ENCODE measurements around the gene PPP2R5A.
A peak's percentile ranks its signal among the peaks of the same experiment; 100 is the strongest.

The PPP2R5A gene

DNA sequence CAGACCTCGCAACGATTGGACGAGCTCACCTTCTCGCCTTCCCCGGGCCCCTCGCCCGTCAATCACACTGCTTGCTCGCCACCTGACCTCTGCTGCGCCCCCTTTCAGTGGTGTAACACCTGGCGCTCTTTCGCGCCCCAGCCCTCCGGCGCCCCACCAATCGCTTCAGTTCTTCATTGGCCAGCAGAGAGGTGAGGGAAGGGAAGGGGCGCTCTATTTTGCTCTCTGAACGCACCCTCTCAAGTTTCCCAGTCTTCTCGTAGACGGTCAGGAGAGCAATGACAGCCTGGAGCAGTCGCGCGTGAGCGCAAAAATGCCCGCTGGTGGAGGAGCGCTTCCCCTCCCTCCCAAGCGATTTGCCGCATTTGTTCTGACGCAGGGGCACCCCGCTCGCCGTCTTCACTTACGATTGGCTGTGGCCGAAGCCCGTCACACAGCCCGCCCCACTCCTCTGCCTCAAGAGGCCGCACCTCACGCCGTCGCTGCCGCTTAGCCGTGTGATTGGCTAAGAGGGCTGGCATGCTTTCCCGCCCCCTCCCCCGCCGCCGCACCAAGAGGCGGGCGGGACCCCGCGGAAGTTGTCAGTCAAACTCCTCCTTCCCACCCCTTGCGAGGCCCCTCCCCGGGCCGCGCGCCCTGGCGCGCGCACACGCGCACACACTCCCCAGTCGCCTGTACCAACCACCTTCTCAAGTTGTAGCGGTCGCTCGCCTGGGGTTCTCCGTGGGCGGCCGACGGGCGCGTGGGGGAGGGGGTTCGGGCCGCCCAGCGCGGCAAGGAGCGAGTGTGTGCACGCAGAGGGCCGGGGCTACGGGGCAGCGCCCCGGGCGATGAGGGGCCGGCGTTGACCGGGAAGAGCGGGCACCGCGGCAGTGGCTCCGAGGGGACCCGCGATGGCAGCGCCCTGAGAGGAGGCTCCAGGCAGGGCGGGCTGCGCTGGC is at the start of gene PPP2R5A:
Gene PPP2R5A, plus strand, starts transcription at position 667 of the 941 bp plus-strand sequence. CDS start 701 bp downstream, outside the sequence.
- DNase-seq: peak; percentile 99

DNA sequence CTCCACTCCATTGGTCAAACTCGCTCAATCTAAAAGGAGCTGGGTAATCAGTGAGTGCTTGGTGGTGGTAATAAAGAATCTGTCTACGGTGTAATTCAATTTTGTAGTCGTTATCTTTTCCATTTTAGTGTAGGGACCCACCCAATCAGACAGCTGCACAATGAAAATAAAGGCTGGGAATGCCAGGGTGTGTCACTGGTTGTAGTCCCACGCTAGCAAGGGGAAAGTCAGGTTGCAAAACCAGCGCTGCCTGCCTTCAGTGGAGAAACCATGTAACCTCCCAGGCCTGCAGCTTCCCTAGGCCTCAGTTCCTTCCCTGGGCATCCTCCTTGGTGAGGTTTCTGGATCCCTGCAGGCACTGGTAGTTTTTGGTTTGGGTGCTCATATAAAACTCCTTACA is 49.4 kb upstream of the PPP2R5A start:
- DNase-seq: no peak

DNA sequence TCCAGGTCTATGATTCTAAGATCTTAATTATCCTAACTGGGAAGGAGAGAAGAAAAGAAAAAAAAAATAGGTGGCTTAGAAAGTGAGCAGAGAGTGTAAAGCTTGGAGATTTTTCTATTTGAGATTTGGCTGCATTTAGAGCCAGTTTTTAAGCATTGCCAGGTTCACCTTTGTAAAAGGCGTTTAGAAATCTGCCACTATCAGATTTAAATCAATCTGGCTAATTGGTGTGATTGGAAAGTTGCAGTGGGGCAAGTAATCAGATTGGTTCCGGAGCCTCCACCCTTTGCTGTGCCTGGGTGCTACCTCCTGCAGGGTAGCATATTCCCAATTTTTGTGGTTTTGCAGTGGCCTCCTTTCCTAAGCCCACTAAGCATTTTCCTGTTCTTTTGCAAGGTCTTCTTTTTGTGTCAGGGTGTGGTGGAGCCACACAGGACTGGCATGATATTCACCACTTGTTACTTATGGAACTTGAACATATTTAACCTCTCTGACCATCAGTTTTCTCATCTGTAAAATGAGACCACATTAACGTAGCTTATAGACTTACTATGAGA is 48.5 kb upstream of the PPP2R5A start:
- DNase-seq: no peak

DNA sequence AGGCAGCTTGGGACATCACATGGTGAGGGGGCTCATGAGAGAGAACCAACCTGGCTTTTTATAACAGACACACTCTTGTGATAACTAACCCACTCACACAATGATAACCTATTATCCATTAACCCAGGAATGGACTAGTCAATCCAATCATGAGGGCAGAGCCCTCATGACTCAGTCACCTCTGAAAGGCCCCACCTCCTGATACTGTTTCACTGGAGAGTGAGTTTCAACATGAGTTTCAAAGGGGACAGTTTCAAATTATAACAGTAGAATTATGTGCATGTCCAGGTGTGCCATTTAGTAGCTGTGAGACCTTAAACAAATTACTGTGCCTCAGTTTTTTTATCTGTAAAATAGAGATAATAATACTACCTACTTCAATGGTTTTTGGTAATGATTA is 47.6 kb upstream of the PPP2R5A start:
- DNase-seq: no peak

DNA sequence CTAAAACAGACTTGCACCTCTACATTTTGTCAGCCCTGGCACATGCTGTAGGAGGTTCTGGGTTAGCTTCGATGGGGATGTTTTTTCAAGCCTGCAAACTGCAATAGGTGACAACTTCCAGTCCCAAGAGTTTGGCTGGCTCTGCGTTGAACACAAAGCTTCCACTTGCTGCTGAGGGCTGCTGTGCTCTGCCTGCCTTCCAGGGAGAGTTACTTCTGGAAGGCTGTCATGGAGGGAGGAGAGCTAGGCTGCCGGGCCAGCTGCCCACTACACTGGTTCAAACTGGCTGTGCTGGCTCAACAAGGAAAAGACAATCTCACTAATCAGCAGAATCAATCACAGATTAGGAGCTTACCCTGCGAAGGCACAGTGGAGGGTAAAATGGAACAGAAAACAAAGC is 46.7 kb upstream of the PPP2R5A start:
- no peak for DNase-seq

DNA sequence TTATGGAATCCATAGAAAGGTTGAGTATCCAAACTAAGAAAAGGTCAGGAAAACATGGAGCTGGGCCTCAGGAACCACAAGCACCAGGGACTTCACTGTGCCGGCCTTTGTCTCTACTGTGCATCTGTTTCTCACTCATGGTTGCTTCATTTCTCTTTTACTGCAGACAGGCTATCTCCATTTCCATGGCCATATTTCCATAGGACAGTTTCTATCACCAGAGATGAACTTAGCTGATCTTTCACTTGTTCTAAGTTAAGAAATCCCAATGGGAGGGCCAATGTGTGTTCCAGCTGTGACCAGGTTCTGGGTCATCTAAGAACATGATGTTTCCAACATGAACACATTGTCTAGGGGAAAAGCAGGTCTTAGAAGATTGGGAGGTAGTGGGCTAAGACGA is 43.7 kb upstream of the PPP2R5A start:
- DNase-seq: no peak

DNA sequence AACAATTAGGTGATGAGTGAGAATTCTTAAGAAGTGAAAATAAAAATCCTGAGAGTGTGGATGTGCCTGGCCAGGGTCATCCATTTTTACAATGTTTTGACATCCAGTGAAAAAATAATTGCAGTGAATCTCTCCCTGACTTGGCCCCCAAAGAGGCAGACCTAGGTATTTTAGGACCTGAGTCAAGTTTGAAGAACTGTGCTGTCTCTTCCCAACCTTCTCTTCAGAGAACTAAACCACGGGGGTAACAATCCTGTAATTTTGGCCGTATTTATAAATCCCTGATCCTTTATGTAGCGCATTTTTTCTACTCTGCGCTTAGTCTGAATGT is 43.3 kb upstream of the PPP2R5A start:
- DNase-seq: no peak

DNA sequence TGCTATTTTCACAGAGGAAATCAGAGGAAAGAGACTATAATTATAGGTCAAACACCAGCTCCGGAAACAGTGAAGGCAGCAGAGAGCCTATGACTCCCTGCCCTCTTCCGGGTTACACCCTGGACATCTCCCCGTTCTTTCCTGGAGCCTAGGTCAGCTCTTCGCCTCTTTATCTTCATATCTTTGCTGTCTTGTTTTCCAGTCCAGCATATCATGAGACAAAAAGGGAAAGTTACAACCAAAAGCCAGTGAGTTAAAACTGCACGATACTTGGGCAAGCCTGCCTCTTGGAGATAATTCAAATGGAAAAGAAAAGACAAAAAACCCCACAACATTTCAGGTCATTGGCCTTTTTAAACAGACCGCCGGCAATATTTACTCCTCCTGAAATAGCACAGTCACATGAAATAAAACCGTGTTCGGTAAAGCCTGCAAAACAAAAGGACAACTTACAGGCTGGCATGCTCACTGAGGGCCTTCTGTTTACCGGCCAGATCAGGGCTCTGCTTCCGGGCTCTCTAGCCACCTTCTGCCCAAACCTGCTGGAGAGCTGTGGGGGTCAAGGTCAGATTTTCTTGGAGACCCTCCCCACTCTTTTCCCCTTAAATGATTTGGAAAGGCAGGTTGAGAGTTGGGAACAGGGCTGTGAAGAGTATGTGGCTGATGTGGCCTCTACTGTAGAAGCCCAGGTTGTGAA is 42.8 kb upstream of the PPP2R5A start:
- no peak for DNase-seq

DNA sequence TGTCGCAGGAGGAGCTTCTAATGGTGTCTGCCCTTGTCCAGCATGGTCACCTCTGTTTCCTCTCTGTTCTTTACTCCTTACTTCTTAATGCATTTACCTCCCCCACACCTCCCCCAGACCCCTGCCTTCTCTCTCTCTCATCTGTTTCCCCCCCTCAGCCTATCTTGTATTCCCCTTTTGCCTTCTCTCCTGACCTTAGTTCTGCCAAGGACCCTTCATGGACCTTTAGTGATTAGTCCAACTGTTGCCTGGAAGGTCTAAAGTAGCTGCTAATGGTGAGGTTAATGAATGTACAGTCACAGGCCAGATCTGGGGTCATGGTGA is 42.3 kb upstream of the PPP2R5A start:
- no peak for DNase-seq

DNA sequence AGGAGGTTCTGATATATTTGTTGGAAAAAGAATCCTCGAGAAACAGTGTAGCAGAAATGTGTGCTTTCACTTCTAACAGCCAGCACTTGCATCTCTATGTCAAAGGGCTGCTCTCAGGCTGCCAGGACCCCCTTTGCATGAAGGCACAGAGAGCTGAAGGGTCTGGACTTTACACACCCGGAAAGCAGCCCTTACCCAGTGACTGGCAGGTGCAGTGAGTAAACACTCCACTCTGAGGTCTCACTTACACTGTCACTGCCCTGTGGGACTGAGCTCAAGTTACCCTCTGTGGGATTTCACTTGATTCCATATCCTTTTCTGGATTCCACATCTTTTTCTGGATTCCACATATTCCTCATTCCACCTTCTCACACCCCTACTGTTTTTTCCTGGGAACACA is 40.8 kb upstream of the PPP2R5A start:
- DNase-seq: no peak

DNA sequence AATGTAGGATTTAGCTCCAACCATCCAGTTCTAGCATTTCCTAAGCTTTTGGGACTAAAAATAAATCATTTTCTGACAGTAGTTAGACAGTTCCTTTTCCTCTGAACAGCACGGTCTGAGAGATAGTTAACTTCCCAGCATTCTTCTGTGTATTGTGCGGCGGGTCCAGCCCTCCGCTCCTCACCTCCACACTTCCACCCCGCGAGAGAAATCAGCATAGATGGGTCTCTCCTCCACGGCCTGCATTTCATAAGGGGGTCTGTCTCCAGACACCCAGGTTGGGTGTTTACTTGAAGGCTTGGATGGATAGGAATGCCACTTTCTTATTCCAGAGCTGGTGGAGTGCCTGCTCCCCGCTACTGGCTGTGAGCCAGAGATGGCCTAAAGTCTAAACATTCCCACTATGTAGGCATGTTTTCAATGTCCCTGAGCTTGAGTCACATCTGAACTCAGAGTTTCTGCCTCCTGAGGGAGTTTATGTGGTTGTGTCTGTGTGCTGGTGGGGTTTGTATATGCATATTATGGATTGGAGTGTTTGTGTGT is 38.0 kb upstream of the PPP2R5A start:
- DNase-seq: no peak

DNA sequence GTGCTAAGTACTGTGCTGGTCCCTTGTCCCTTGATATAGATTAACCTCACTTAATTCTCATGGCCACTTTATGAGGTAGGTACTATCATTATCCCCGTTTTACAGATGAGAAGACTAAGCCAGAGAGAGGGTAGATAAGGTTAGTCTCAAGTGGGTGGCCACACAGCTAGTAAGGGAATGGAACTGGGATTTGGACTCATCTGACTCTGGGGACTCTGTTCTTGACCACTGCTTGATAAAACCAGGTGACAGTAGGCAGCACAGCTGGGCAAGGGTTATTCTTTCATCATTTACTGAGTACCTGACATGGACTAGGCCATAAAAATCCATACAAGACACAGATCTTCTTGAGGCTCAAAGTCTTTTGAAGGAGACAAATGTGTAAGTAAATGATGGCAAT is 37.2 kb upstream of the PPP2R5A start:
- no peak for DNase-seq

DNA sequence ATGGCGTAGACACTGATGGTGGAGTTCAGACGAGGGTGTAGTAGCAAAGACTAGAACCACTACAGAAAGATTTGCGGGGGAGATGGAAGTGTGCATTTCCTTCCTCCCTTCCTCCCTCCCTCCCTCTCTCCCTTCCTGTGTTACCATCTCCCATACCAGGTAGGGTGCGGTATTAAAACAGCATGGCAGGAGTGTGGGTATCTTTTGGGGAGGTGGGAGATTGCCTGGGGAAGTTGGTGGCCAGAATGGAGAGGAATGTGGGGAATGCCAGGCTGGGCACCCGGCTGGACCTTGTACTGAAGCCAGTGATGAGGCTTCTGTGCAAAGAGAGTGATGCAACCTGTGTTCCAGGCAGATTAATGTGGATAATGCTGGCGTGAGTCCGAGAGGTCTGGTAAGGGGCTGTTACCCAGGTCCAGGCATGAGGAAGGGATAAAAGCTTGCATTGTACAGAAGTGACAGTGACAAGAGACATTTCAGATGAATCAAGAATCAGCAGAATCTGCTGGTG is 30.3 kb upstream of the PPP2R5A start:
- DNase-seq: peak in 1 of 2 donors; percentile 44

DNA sequence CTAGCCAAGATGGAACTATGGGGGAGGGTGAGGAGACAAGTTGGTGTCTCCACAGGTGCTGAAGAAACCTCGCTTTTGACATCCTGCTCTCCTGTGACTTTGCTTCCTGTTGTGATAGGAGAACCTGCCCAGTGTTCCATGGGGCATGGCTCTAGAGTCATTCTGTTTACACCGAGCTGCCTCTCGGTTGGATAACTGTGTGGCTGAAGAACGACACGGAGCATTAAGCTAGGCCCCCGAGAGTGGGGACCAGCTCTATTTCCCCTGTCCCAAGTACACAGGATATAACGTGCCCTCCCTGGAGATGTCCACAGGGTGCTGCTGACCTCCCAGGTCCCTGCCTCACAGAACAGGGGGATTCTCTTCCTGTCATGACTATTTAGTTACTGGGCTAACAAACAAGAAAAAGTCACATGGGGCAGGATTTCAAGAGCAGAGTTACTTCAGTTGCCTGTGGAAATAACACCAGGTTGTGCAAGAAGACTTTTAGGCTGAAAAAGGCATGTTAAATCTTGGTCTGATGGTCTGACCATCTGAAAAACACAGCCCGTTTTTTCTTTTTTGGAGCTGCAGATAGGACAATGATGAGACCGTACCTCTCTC is 29.4 kb upstream of the PPP2R5A start:
- peak in 1 of 2 donors; percentile 12 for DNase-seq

DNA sequence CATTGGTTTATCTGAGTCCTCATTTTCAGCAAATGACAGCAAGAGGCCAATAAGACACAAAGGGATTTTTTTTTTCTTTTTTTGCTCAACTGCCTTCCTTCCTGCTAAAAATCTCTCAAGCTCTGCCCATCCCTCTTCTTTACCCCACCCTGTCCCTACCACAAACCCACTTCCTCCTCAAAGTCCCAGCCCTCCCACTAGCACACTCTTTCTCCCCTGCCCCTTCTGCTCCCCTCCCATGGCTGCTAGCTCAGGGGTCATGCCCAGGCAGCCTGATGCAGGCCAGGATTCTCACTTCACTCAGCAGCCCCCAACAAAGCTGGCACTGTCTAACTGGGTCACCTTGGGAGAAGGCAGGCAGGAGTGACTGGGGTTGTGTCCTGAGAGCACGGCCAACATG is 28.8 kb upstream of the PPP2R5A start:
- DNase-seq: peak; percentile 49 to 67

DNA sequence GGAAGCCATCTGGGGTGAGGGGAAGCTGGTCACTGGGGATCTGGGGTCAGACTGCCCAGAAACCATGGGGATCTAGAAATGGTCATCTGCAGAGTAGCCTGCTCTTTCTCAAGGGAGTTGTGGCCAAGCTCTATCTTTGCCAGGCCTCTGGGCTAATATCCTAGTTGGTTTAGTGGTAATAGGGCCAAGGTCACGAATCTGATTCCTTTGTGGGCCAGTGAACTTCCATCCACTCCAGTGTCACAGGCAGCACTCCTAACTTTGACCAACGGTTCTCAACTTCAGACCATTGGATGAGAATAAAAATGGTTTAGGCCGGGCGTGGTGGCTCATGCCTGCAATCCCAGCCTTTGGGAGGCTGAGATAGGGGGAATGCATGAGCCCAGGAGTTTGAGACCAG is 28.1 kb upstream of the PPP2R5A start:
- DNase-seq: no peak

DNA sequence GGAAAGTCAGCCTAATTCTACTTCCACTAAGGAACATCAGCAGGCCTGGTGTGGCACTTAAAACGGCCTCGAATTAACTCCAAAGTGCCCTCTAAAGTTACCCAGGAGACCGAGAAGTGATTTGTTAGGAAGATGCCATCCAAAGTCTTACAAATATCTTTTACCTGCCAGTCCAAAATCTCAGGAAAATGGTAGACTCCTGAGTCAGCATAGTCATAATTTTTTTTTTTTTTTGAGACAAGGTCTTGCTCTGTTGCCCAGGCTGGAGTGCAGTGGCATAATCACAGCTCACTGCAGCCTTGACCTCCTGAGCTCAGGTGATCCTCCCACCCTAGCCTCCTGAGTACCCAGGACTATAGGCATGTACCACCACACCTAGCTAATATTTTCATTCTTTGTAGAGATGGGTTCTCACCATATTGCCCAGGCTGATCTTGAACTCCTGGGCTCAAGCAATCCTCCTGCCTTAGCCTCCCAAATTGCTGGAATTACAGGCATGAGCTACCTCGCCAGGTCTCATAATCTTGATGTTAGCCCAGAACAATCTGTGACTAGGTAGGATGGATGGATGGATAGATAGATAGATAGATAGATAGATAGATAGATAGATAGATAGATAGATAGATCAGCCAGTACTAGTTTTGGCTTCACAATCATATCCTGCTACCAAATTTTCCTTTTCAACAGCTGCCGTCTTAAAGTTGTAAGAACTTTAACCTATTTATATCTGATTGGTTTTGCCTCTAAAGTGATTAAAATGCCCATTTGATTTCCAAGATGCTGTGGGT is 25.3 kb upstream of the PPP2R5A start:
- DNase-seq: no peak

DNA sequence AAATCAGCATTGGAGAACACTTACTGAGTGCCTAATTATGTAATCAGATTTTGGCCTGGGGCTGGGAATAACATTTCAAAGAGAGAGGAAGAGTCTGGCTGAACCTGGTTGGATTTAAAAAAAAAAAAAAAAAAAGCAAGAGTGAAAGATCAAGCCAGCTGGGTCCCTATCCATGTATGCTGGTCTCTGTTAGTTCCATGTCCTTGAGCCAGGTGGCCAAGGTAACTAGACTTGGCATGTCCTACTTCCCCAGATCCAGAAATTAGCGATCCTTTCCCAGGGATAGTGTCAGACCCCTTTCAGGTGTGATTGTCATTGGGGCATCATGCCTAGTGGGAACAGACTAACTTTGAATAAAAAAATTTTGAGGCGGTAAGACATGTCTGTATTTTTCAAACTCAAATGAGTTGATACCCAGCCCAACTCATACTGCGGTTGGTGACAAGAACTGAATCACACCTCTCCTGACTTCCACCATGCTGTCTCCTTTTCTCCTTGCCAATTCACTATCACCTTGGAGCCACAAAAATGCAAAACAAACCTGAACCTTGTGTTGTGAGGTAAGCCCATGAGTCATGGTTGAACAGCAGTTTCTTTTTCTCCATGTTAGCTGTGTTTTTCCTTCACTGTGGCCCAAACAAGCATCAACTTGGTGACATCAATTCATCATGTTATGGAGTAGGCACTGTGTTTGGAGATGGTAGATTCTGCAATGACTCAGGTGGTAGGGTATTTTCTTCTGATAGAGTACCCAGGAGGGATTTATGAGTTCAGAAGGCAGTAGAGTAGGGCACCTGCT is 24.5 kb upstream of the PPP2R5A start:
- DNase-seq: no peak

DNA sequence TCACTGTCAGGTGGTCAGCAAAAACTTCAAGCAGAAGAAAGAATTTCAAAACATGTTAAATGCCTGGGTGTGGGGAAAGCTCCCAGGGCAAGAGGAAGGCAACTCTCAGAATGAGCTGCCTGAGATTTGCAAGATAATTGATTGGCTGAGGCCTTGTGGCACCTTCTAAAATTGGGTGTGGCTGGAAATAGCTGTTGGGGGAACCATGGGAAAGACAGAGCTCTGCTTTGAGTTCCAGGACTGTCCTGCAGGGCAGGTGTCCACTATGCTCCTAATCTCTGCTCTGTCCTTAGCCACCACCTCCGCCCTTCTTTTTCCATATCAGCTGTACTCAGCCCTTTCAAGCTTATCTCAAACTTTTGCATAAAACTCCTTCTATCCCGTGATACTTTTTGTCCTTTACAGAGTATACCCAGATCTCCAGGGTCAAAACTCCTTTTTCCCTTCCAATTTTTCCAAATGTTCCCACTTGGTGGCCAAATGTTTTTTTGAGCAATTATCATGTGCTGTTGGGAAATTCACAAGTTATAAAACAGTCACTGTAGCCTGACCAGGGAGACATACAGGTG is 23.8 kb upstream of the PPP2R5A start:
- DNase-seq: no peak

DNA sequence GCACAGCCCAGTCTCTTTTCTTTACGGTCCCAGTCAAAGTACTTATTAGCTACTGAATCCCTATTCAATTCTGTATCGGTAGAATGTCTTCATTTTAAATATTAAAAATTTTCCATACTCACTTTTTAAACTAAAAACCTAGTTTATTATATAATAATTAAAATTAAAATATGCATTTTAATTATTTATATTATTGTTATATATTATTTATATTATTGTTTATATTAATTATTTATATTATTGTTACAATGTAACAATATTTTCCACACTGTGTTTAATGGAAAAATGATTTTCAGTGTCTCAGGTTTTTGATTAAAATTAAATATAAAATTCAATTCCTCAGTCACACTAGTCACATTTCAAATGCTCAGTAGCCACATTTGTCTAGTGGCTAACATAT is 18.2 kb upstream of the PPP2R5A start:
- no peak for DNase-seq

DNA sequence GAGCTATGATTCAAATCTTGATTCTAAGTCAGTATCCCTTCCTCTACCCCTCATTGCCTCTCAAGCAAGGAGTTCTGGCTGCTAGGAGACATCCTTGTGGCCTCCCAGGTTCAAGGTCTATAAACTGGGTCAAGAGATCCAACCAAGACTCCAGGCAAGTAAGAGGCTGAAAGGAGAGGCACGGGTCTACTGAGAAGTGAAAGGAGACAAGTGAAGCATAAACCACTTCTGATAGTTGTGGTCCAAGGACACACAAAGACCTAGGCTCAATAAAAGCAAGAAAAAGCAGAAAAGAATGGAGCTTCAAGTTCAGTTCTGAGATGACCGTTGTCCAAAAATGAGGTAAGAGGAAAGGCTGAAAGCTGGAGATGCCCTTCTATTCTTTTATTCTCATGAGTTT is 17.8 kb upstream of the PPP2R5A start:
- DNase-seq: no peak

Measured in CD4-positive, alpha-beta T cell treated with Interleukin-4 for 1 hour (primary cell).